Right lobe of liver (tissue), 6 donors: ENCODE results near the gene KCNC3. TPM values are rescaled to one million over a fixed set of nuclear protein-coding genes. Genes with fewer than 3 reads are reported as not detected.

ENCODE experiments used
- ATAC-seq, 4 donors: fragments of 200-7000 bp; cut with Tn5 transposase; one replicate each; pipeline ENCODE4 v1.9.1; 2020; ENCODE audit warnings: mild to moderate bottlenecking in 4 of 4, moderate library complexity in 4 of 4
- DNase-seq, 3 donors: peaks; one replicate each; pipeline ENCODE4 v3.0.0-alpha.2; 2020
- H3K27ac ChIP-seq, 3 donors: fragments of 200-600 bp; one replicate each; pipeline ENCODE4 v1.8.0; 2022
- H3K27me3 ChIP-seq, 2 donors: fragments of 200-600 bp; one replicate each; pipeline ENCODE4 v1.8.0; 2022
- H3K36me3 ChIP-seq, 4 donors: fragments of 200-600 bp; sonication (generic) in 1 of 4; one replicate each; pipeline versions ENCODE4 v1.5.1 to v1.8.0; 2017 to 2022; ENCODE audit warnings: control low read depth in 1 of 4
- H3K4me1 ChIP-seq, 4 donors: fragments of 200-600 bp; sonication (generic) in 1 of 4; one replicate each; pipeline versions ENCODE4 v1.5.1 to v1.8.0; 2017 to 2022; ENCODE audit warnings: control low read depth in 1 of 4
- H3K4me3 ChIP-seq, 3 donors: fragments of 200-600 bp; one replicate each; pipeline ENCODE4 v1.8.0; 2022
- H3K9me3 ChIP-seq, 4 donors: fragments of 200-600 bp; sonication (generic) in 1 of 4; one replicate each; pipeline versions ENCODE4 v1.5.1 to v1.8.0; 2017 to 2022; ENCODE audit warnings: control low read depth in 1 of 4
- CTCF ChIP-seq, 4 donors: fragments of 200-600 bp in 3 of 4; fragments of 450-650 bp in 1 of 4; IDR thresholded peaks; one replicate each; pipeline versions ENCODE4 v1.5.1 to v1.8.0; 2016 to 2022; ENCODE audit warnings: antibody characterized with exemption in 4 of 4, mild to moderate bottlenecking in 2 of 4
- POLR2A ChIP-seq: fragments of 450-650 bp; IDR thresholded peaks from one replicate; pipeline ENCODE4 v1.6.1; 2017; ENCODE audit warnings: antibody characterized with exemption, mild to moderate bottlenecking
- WGBS: methylation state at CpG from one replicate; pipeline ENCODE4 v1.1.6; 2018; ENCODE audit warnings: low coverage, low lambda C conversion rate; ENCODE audit not compliant: insufficient coverage; ENCODE audit errors: missing lambda C conversion rate; 5-methylcytosine and 5-hydroxymethylcytosine counted together
- intact Hi-C, 2 donors: fragments of 100-400 bp; cut with DNase I; formaldehyde crosslinking; loops; one replicate each; pipeline versions ENCODE4 v1.11.2 to v1.14.1; 2022
- total RNA-seq, 6 experiments: library from RNA; depleted of rRNA in 2 of 6; stranded (reverse); fragments of >200 nt in 2 of 6; fragmentation: NEBNext Ultra II Directional in 3 of 6; extraction: Animal tissue kit (Norgen Biotek cat#: 25700) in 3 of 6; gene quantifications; one replicate each; pipeline versions ENCODE4 v1.1.0 to v1.2.4, GENCODE V29; 2016 to 2023
- donor health status: DM: no; HTN: yes; CAD: no.
- donor health status: DM: no; HTN: no; CAD: no.
- donor health status: DM: no; HTN: no; CAD: no.
- donor health status: DM: no; HTN: yes; CAD: no.
- donor health status: DM: no; HTN: yes; CAD: no.

The KCNC3 gene
- total RNA-seq, 6 experiments from 2014 or later, result 0.92 to 3.0 (median 2.3) TPM

- intact Hi-C loops, result no loop called here
- Histone ChIP-seq H3K27me3 (no peaks in the 10 kb centered on the region), H3K36me3 (peaks cover 0 to 32% (median 4%) of the 10 kb centered on the region in 4 donors), H3K4me3 (no peak overlapping the region), H3K9me3 (no peaks in the 10 kb centered on the region), H3K4me1 (peaks cover 0 to 7% (median 0%) of the 10 kb centered on the region in 4 donors), H3K27ac (no peak overlapping the region)
- TF ChIP-seq POLR2A, result no peak
- no peak for TF ChIP-seq CTCF (IDR thresholded peaks at IDR 0.05)
- 83% methylated on average over 1 of the region's 2 CpGs for WGBS
- no peak for DNase-seq
- ATAC-seq, result no peak
Observed at GRCh38 chr19:50269653-50270052, 59.5 kb downstream of the KCNC3 start.

- peaks cover 0 to 29% (median 4%) of the 10 kb centered on the region in 4 donors for H3K36me3 ChIP-seq
- DNase-seq (no peak), ATAC-seq (no peak)
- TF ChIP-seq POLR2A, result no peak
- TF ChIP-seq CTCF (IDR thresholded peaks at IDR 0.05), result no peak
- no peaks in the 10 kb centered on the region for H3K27me3 ChIP-seq
- H3K4me3 ChIP-seq, result no peak overlapping the region
- peaks cover 0 to 7% (median 0%) of the 10 kb centered on the region in 4 donors for H3K4me1 ChIP-seq
- WGBS, result 89% methylated on average over 3 of the region's 5 CpGs
- no peak overlapping the region for H3K27ac ChIP-seq
- intact Hi-C loops, result no loop called here
- no peaks in the 10 kb centered on the region for H3K9me3 ChIP-seq
Observed at GRCh38 chr19:50268501-50268900, 60.7 kb downstream of the KCNC3 start.

GRCh38 chr19:50268041-50268440, 61.1 kb downstream of the KCNC3 start:
- intact Hi-C loops, result no loop called here
- TF ChIP-seq CTCF (IDR thresholded peaks at IDR 0.05), result no peak
- no peak for TF ChIP-seq POLR2A

GRCh38 chr19:50266896-50267295, 62.3 kb downstream of the KCNC3 start:
- no peaks in the 10 kb centered on the region for H3K9me3 ChIP-seq
- H3K27ac ChIP-seq, result no peak overlapping the region
- no peaks in the 10 kb centered on the region for H3K27me3 ChIP-seq
- WGBS, result 40% methylated on average over 6 of the region's 20 CpGs
- H3K36me3 ChIP-seq, result peaks cover 0 to 37% (median 4%) of the 10 kb centered on the region in 4 donors
- DNase-seq (no peak), ATAC-seq (peak; percentile 18 to 56 (median 39))
- H3K4me1 ChIP-seq, result peaks cover 0 to 7% (median 0%) of the 10 kb centered on the region in 4 donors
- TF ChIP-seq POLR2A, result no peak
- TF ChIP-seq CTCF (IDR thresholded peaks at IDR 0.05), result no peak
- intact Hi-C loops, result no loop called here
- no peak overlapping the region for H3K4me3 ChIP-seq

More at GRCh38 chr19:50268041-50268440, 61.1 kb downstream of the KCNC3 start:
- Histone ChIP-seq H3K27ac (no peak overlapping the region), H3K27me3 (no peaks in the 10 kb centered on the region), H3K4me3 (no peak overlapping the region), H3K9me3 (no peaks in the 10 kb centered on the region), H3K4me1 (peaks cover 0 to 7% (median 0%) of the 10 kb centered on the region in 4 donors), H3K36me3 (peaks cover 0 to 33% (median 4%) of the 10 kb centered on the region in 4 donors)
- no peak for ATAC-seq
- WGBS, result 95% methylated on average over 8 of the region's 13 CpGs
- DNase-seq, result no peak

GRCh38 chr19:50266041-50266440, 63.1 kb downstream of the KCNC3 start:
- TF ChIP-seq POLR2A, result no peak
- no peak for TF ChIP-seq CTCF (IDR thresholded peaks at IDR 0.05)
- peak; percentile 12 to 82 (median 60) for ATAC-seq

More at GRCh38 chr19:50266041-50266440, 63.1 kb downstream of the KCNC3 start:
- no peak overlapping the region for H3K27ac ChIP-seq
- H3K27me3 ChIP-seq, result no peaks in the 10 kb centered on the region
- peaks cover 0 to 33% (median 3%) of the 10 kb centered on the region in 4 donors for H3K36me3 ChIP-seq
- H3K4me3 ChIP-seq, result no peak overlapping the region
- DNase-seq, result no peak
- H3K4me1 ChIP-seq, result peaks cover 0 to 7% (median 0%) of the 10 kb centered on the region in 4 donors
- H3K9me3 ChIP-seq, result no peaks in the 10 kb centered on the region
- intact Hi-C loops, result no loop called here
- 56% methylated on average over 6 of the region's 8 CpGs for WGBS
